SK-N-SH (cell line): ENCODE results near the gene CLASP1. TPM values are rescaled to one million over a fixed set of nuclear protein-coding genes. Genes with fewer than 3 reads are reported as not detected.

Source experiments
- CTCF ChIA-PET: fragments of 300-600, 350-600 bp; formaldehyde crosslinking; extraction: SDS; loops from one replicate; lab custom pipeline; 2021; lab: Yijun Ruan, JAX
- POLR2A ChIA-PET: fragments of 350-600 bp; sonication (Branson Sonifier 250); formaldehyde crosslinking; extraction: SDS; loops from one replicate; lab custom pipeline; 2020; ENCODE audit warnings: antibody characterized with exemption, inconsistent platforms; lab: Yijun Ruan, JAX
- DNase-seq: peaks from one replicate; pipeline ENCODE4 v3.0.0; 2012
- H2AFZ ChIP-seq: fragments of 200-600 bp; sonication (generic); 2 replicates; pipeline ENCODE4 v1.8.1; 2016; ENCODE audit warnings: antibody characterized with exemption, mild to moderate bottlenecking, low read depth
- H3F3A ChIP-seq: fragments of 200-600 bp; sonication (generic); replicated peaks from 2 replicates; pipeline ENCODE3; 2016; ENCODE audit warnings: antibody characterized with exemption, mild to moderate bottlenecking; ENCODE audit not compliant: insufficient read depth
- H3K27ac ChIP-seq, 2 experiments: fragments of 200-500 bp in 1 of 2; fragments of 200-600 bp in 1 of 2; sonication (Bioruptor generic) in 1 of 2; sonication (generic), shearing (Covaris generic) in 1 of 2; 2 replicates each; pipeline versions ENCODE4 v1.5.1 to v1.6.1; 2014 to 2016; ENCODE audit warnings: low read depth in 2 of 2, inconsistent platforms in 1 of 2, low read length in 1 of 2, mild to moderate bottlenecking in 1 of 2, mixed read lengths in 1 of 2
- H3K27me3 ChIP-seq: fragments of 200-600 bp; sonication (generic), shearing (Covaris generic); 2 replicates; pipeline ENCODE4 v1.6.1; 2016; ENCODE audit warnings: mixed run types; ENCODE audit not compliant: insufficient read depth
- H3K36me3 ChIP-seq, 2 experiments: fragments of 200-500 bp in 1 of 2; fragments of 200-600 bp in 1 of 2; sonication (Bioruptor generic) in 1 of 2; sonication (generic) in 1 of 2; replicated peaks in 1 of 2; 2 replicates each; pipeline versions ENCODE3 to v1.5.1; 2014 to 2016; ENCODE audit warnings: low read length in 1 of 2, mild to moderate bottlenecking in 1 of 2; ENCODE audit not compliant: insufficient read depth in 2 of 2, control insufficient read depth in 1 of 2
- H3K4me1 ChIP-seq, 2 experiments: fragments of 200-500 bp in 1 of 2; fragments of 200-600 bp in 1 of 2; sonication (Bioruptor generic) in 1 of 2; sonication (generic), shearing (Covaris generic) in 1 of 2; 2 replicates each; pipeline versions ENCODE4 v1.5.1 to v1.6.1; 2014 to 2016; ENCODE audit warnings: low read depth in 1 of 2, low read length in 1 of 2, mixed run types in 1 of 2; ENCODE audit not compliant: insufficient read depth in 2 of 2, control insufficient read depth in 1 of 2
- H3K4me2 ChIP-seq: fragments of 200-600 bp; sonication (generic), shearing (Covaris generic); 2 replicates; pipeline ENCODE4 v1.6.1; 2017; ENCODE audit warnings: mixed run types
- H3K4me3 ChIP-seq, 2 experiments: fragments of 200-500 bp in 1 of 2; fragments of 200-600 bp in 1 of 2; sonication (Bioruptor generic) in 1 of 2; sonication (generic), shearing (Covaris generic) in 1 of 2; 2 replicates each; pipeline versions ENCODE4 v1.5.1 to v1.8.1; 2014 to 2016; ENCODE audit warnings: low read depth in 2 of 2, inconsistent platforms in 1 of 2, low read length in 1 of 2, mild to moderate bottlenecking in 1 of 2, mixed read lengths in 1 of 2, moderate library complexity in 1 of 2
- H3K79me2 ChIP-seq: fragments of 200-600 bp; sonication (generic); 2 replicates; pipeline ENCODE4 v1.8.1; 2017; ENCODE audit warnings: mild to moderate bottlenecking; ENCODE audit not compliant: insufficient read depth
- H3K9ac ChIP-seq: fragments of 200-600 bp; sonication (generic); 2 replicates; pipeline ENCODE4 v1.6.1; 2017; ENCODE audit warnings: mixed run types
- H3K9me2 ChIP-seq: fragments of 200-600 bp; sonication (generic); 2 replicates; pipeline ENCODE4 v1.6.1; 2017; ENCODE audit warnings: mixed run types
- H3K9me3 ChIP-seq: fragments of 200-600 bp; sonication (generic); 2 replicates; pipeline ENCODE4 v1.6.1; 2017; ENCODE audit warnings: mixed run types, mild to moderate bottlenecking, moderate library complexity
- H4K20me1 ChIP-seq: fragments of 200-600 bp; sonication (generic); 2 replicates; pipeline ENCODE4 v1.6.1; 2017; ENCODE audit warnings: mild to moderate bottlenecking, mixed run types; ENCODE audit not compliant: insufficient read depth
- EP300 ChIP-seq, 2 experiments: IDR thresholded peaks; 2 replicates each; pipeline versions ENCODE4 v1.4.0 to v1.6.1; 2012; ENCODE audit warnings: borderline replicate concordance in 1 of 2, low read depth in 1 of 2, low read length in 1 of 2
- FOSL2 ChIP-seq: IDR thresholded peaks from 2 replicates; pipeline ENCODE4 v1.4.0; 2012; ENCODE audit warnings: low read depth, mild to moderate bottlenecking, moderate library complexity, borderline replicate concordance
- MXI1 ChIP-seq: IDR thresholded peaks from 2 replicates; pipeline ENCODE4 v1.6.1; 2012; ENCODE audit warnings: mild to moderate bottlenecking, low read depth, low read length, improper control_type of control experiment
- NFIC ChIP-seq: IDR thresholded peaks from 2 replicates; pipeline ENCODE4 v1.4.0; 2012; ENCODE audit warnings: borderline replicate concordance
- RCOR1 ChIP-seq: fragments of 150-350 bp; IDR thresholded peaks from 2 replicates; pipeline ENCODE4 v1.6.1; 2017; ENCODE audit warnings: antibody characterized with exemption, low read length
- RXRA ChIP-seq: IDR thresholded peaks from 2 replicates; pipeline ENCODE4 v1.4.0; 2012; ENCODE audit warnings: low read depth, mild to moderate bottlenecking, borderline replicate concordance
- SIN3A ChIP-seq: IDR thresholded peaks from 2 replicates; pipeline ENCODE4 v1.6.1; 2012; ENCODE audit warnings: low read depth, mild to moderate bottlenecking, low read length, moderate library complexity, borderline replicate concordance
- SMC3 ChIP-seq: IDR thresholded peaks from 2 replicates; pipeline ENCODE4 v1.6.1; 2012; ENCODE audit warnings: low read depth, low read length, improper control_type of control experiment
- TAF1 ChIP-seq: IDR thresholded peaks from 2 replicates; pipeline ENCODE4 v1.6.1; 2012; ENCODE audit warnings: low read depth, mild to moderate bottlenecking, low read length, moderate library complexity, borderline replicate concordance
- TEAD4 ChIP-seq: IDR thresholded peaks from 2 replicates; pipeline ENCODE4 v1.4.0; 2012; ENCODE audit warnings: mild to moderate bottlenecking, borderline replicate concordance; ENCODE audit not compliant: insufficient read depth
- YY1 ChIP-seq: IDR thresholded peaks from 2 replicates; pipeline ENCODE4 v1.4.0; 2012; ENCODE audit warnings: low read depth, mild to moderate bottlenecking
- WGBS: methylation state at CpG from one replicate; pipeline ENCODE4 v1.1.6; 2017; ENCODE audit warnings: low lambda C conversion rate; 5-methylcytosine and 5-hydroxymethylcytosine counted together
- polyA plus RNA-seq, 3 experiments: library from polyadenylated mRNA; depleted of rRNA; stranded (reverse); fragments of >200 nt; gene quantifications; 2 replicates each; pipeline ENCODE4 v1.2.3, GENCODE V29; 2012
- TF ChIP-seq, protein P1 (sequence below): IDR thresholded peaks from 2 replicates; pipeline ENCODE4 v1.6.1; 2012; ENCODE audit warnings: mild to moderate bottlenecking, low read depth, low read length, moderate library complexity
- TF ChIP-seq, protein P2 (sequence below): fragments of 200-600 bp; sonication (generic); IDR thresholded peaks from 2 replicates; pipeline ENCODE4 v1.6.1; 2017; ENCODE audit warnings: antibody characterized with exemption, mild to moderate bottlenecking, moderate library complexity

CLASP1 gene
- polyA plus RNA-seq, 1 of the 3 experiments (the other 2 are of a cell fraction) = 4.9 TPM

DNA sequence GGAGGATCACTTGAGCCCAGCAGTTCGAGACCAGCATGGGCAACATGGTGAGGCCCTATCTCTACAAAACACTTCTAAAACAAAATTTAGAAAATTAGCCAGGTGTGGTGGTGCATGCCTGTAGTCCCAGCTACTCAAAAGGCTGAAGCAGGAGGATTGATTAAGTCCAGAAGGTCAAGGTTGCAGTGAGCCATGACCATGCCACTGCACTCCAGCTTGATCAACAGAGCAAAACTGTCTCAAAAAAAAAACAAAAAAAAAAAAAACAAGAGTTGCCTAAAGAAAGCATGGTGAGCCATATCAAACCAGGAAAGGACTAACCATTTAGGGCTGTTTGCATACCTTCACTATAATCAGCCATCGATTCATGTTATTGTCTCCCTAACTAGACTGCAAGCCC lies 4.5 kb downstream of the CLASP1 start (continued):
- TF ChIP-seq, protein P1, sequence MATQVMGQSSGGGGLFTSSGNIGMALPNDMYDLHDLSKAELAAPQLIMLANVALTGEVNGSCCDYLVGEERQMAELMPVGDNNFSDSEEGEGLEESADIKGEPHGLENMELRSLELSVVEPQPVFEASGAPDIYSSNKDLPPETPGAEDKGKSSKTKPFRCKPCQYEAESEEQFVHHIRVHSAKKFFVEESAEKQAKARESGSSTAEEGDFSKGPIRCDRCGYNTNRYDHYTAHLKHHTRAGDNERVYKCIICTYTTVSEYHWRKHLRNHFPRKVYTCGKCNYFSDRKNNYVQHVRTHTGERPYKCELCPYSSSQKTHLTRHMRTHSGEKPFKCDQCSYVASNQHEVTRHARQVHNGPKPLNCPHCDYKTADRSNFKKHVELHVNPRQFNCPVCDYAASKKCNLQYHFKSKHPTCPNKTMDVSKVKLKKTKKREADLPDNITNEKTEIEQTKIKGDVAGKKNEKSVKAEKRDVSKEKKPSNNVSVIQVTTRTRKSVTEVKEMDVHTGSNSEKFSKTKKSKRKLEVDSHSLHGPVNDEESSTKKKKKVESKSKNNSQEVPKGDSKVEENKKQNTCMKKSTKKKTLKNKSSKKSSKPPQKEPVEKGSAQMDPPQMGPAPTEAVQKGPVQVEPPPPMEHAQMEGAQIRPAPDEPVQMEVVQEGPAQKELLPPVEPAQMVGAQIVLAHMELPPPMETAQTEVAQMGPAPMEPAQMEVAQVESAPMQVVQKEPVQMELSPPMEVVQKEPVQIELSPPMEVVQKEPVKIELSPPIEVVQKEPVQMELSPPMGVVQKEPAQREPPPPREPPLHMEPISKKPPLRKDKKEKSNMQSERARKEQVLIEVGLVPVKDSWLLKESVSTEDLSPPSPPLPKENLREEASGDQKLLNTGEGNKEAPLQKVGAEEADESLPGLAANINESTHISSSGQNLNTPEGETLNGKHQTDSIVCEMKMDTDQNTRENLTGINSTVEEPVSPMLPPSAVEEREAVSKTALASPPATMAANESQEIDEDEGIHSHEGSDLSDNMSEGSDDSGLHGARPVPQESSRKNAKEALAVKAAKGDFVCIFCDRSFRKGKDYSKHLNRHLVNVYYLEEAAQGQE = no peak
- no peak for TF ChIP-seq RCOR1

DNA sequence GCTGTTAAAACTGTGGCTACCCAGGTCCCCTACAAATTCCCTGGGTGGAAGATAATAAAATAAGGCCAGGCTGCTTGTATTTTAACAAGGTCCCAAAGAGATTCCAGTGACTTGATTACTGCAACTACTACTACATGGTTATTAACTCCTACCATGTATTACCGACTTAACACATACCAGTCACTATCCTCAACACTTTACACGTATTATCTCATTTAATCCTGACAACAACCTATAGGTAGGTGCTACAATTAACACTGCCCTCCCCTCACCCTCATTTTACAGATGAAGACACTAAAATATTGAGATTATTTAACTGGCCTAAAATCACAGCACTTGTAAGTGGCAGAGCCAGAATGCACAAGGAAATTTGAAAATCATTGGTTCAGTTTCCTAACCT lies 5.4 kb downstream of the CLASP1 start:
- peaks cover 0 to 5% of the 10 kb centered on the region in 2 experiments for H3K36me3 ChIP-seq
- peaks cover 0 to 4% of the 10 kb centered on the region in 2 experiments; a peak in 1 of 4 replicates for H3K4me1 ChIP-seq
- H3K79me2 ChIP-seq = peaks cover 100% of the 10 kb centered on the region
- ChIA-PET POLR2A (no interaction called here), CTCF (interaction anchor here (1.6 kb wide), 1 partner anchor 29 kb away, joined by 5 read pairs; no protein-coding TSS in a partner anchor)
- no peak for DNase-seq
- H3F3A ChIP-seq = peaks cover 8% of the 10 kb centered on the region
- TF ChIP-seq TEAD4 = no peak
- no peak for TF ChIP-seq SMC3
- TF ChIP-seq SIN3A = no peak
- TF ChIP-seq MXI1 = no peak
- TF ChIP-seq YY1 = no peak
- no peak for TF ChIP-seq EP300 (IDR thresholded peaks at IDR 0.05; ENCODE audit: borderline replicate concordance in 1 of 2, low read depth in 1 of 2, low read length in 1 of 2)
- no peak for TF ChIP-seq NFIC
- TF ChIP-seq TAF1 = no peak
- TF ChIP-seq, protein P2, sequence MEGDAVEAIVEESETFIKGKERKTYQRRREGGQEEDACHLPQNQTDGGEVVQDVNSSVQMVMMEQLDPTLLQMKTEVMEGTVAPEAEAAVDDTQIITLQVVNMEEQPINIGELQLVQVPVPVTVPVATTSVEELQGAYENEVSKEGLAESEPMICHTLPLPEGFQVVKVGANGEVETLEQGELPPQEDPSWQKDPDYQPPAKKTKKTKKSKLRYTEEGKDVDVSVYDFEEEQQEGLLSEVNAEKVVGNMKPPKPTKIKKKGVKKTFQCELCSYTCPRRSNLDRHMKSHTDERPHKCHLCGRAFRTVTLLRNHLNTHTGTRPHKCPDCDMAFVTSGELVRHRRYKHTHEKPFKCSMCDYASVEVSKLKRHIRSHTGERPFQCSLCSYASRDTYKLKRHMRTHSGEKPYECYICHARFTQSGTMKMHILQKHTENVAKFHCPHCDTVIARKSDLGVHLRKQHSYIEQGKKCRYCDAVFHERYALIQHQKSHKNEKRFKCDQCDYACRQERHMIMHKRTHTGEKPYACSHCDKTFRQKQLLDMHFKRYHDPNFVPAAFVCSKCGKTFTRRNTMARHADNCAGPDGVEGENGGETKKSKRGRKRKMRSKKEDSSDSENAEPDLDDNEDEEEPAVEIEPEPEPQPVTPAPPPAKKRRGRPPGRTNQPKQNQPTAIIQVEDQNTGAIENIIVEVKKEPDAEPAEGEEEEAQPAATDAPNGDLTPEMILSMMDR = no peak
- TF ChIP-seq FOSL2 = no peak
- TF ChIP-seq RXRA = no peak
- no peak overlapping the region for H3K4me2 ChIP-seq
- no peaks in the 10 kb centered on the region for H3K9me2 ChIP-seq
- WGBS = 95% methylated on average over 2 of the region's 2 CpGs
- no peak overlapping the region for H2AFZ ChIP-seq
- no peak overlapping the region for H3K27ac ChIP-seq
- H3K4me3 ChIP-seq = no peak overlapping the region
- no peaks in the 10 kb centered on the region for H3K27me3 ChIP-seq
- no peaks in the 10 kb centered on the region for H3K9me3 ChIP-seq
- no peak overlapping the region for H3K9ac ChIP-seq
- H4K20me1 ChIP-seq = peaks cover 18% of the 10 kb centered on the region
